Uterus (tissue), 2 donors: Measurements from ENCODE around the gene OR4K17.

Experiments
- POLR2A ChIP-seq, 2 donors: fragments of 450-650 bp; IDR thresholded peaks; one replicate each; pipeline ENCODE4 v1.6.1; 2016; ENCODE audit warnings: antibody characterized with exemption in 2 of 2, mild to moderate bottlenecking in 1 of 2, moderate library complexity in 1 of 2
- TF ChIP-seq, protein P1 (sequence below), 4 experiments: fragments of 200-600 bp in 2 of 4; fragments of 450-650 bp in 2 of 4; sonication (generic) in 2 of 4; IDR thresholded peaks; one replicate each; pipeline ENCODE4 v1.5.1; 2016 to 2019; ENCODE audit warnings: antibody characterized with exemption in 4 of 4, mild to moderate bottlenecking in 2 of 4, moderate library complexity in 1 of 4

DNA sequence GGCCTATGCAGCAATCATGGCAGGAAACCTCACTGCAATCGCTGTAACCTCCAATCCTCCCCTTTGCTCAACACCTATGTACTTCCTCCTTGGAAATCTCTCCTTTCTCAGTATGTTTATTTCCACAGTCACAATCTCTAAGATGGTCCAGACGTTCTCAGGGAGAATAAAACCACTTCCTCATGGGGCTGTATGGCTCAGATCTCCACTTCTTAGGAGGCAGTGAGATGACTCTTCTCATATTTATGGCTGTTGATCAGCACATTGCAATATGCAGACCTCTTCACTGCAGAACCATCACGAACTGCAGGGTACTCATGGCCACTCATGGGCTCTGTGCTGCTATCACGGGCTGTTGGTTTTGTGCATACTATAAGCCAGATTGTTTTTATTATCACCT is 17.1 kb upstream of the OR4K17 start:
- TF ChIP-seq, protein P1, sequence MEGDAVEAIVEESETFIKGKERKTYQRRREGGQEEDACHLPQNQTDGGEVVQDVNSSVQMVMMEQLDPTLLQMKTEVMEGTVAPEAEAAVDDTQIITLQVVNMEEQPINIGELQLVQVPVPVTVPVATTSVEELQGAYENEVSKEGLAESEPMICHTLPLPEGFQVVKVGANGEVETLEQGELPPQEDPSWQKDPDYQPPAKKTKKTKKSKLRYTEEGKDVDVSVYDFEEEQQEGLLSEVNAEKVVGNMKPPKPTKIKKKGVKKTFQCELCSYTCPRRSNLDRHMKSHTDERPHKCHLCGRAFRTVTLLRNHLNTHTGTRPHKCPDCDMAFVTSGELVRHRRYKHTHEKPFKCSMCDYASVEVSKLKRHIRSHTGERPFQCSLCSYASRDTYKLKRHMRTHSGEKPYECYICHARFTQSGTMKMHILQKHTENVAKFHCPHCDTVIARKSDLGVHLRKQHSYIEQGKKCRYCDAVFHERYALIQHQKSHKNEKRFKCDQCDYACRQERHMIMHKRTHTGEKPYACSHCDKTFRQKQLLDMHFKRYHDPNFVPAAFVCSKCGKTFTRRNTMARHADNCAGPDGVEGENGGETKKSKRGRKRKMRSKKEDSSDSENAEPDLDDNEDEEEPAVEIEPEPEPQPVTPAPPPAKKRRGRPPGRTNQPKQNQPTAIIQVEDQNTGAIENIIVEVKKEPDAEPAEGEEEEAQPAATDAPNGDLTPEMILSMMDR (IDR thresholded peaks at IDR 0.05) = no peak
- TF ChIP-seq POLR2A (IDR thresholded peaks at IDR 0.05) = no peak
